HG03097 (cell line): ENCODE results near the gene CLIC4.
"Not testable (repeated sequence)": the region's sequence is repeated elsewhere in the genome, so short reads cannot be mapped to it uniquely, and the experiment has no call there.

Experiments
- ATAC-seq: cut with Tn5 transposase; IDR thresholded peaks from one replicate; pipeline ENCODE4 v1.9.1; 2021; ENCODE audit not compliant: unreplicated experiment, low FRiP score

Gene CLIC4

DNA sequence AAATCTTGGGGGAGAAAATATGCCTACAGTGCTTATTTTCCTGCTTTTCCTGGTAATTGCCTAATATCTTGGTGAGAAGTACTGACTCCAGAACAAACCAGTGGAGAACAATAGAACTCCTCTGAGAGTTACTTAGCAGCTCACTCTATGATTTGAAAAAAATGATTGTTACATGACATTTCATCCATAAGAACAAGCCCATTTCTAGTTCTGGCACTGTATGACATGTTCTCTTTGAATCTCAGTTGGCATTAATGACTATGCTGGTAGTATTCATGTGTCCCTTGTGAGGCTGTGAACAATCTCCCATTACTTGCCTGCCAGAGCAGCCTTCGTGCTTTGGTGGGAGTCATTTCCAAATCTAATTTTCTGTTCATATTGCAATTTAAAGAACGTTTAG, 58.0 kb downstream of the CLIC4 start:
- ATAC-seq, result no peak

DNA sequence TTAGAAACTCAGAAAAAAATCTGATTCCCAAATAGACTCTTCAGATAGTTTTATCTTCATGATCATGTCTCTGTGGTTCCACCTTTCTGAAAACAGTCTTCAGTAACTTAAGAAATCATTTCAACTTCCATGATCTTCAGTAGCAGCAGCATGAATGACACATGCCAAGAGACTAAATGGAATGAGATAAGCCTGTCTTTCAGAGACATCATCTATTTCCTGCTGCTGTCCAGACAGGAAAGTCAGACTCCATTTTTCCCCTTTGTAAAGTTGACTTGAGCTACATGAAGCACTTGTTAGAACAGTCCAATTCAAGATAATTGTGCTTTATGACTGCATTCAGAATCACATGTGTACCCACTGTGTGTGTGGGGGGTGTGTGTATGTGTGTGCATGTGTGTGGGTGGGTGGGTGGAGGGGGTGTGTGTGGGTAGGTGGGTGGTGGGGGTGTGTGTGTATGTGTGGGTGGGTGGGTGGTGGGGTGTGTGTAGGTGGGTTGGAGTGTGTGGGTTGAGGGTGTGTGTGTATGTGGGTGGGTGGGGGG, 58.8 kb downstream of the CLIC4 start:
- ATAC-seq, result no peak

DNA sequence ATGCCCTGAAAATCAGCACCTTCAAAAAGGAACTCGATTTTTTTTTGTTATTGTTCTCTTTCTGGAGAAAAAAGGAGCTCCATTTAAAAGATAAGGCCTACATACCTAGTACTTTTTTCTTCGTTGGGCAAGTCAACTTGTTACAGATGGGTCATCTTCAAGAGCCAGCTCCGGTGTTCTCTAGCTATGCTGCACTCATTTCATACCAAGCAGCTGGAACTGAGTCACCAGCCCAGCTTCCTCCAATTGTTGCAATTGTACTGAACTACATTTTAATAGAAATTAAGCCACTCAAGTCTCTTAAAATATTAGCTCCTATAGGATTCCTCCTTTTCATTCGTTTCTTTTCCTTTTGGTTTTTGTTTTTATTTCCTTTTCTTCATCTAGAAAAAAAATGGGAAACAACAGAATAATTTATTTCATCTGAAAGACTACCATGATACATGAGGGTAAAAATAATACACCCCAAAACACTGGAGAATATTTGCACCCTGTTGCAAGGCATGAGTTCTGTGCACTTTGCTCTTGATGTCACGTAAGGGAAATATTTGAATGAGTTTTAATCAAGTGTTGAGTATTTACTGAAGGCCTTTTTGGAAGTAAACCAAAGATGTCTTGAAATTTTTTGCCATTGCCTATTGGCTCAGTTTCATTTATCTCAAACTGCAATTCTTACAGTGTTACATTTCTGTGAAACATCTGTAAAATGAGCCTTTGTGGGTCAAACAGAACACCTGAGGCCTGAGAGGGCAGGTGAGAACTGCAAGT, 60.5 kb downstream of the CLIC4 start:
- ATAC-seq, result no peak

DNA sequence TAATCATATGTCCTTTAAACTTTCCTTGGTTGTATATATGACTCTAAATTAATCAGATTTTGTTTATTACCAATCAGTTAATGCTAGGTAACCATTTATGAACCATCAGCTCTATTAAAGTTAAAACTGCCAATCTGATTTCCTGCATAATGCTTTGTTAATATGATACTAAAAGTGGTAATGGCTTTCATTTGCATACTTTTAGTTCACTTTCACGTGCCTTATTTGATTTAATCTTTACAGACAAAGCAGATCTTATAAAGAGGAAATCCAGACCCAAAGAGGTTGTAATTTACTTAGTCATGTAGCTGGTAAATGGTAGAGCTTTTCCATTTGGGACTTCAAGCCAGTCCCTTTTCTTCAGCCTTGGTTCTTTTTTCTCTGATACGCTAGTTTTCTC, 61.3 kb downstream of the CLIC4 start:
- no peak for ATAC-seq

DNA sequence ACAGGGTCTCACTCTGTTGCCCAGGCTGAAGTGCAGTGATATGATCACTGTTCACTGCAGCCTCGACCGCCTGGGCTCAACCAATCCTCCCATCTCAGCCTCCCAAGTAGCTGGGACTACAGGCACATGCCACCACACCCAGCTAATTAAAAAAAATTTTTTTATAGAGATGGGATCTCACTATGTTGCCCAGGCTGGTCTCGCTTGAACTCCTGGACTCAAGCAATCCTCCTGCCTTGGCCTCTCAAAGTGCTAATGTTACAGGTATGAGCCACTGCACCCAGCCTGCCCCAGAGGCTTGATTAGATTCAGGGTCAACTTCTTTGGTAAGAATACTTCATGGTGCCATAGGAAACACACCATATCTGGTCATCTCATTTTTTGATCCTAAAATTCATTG, 66.2 kb downstream of the CLIC4 start:
- not testable (repeated sequence) for ATAC-seq

DNA sequence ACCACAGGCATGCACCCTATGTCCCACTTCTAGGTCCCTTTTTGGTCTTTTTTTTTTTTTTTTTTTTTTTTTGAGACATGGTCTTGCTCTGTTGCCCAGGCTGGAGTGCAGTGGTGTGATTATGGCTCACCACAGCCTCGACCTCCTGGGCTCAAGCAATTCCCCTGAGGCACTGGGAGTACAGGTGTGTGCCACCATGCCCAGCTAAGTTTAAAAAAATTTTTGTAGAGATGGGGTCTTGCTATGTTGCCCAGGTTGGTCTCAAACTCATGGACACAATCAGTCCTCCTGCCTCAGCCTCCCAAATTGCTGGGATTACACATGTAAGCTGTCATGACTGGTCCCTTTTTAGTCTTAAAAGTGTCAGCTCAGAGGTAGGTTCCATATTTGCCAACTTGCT, 75.0 kb downstream of the CLIC4 start:
- not testable (repeated sequence) for ATAC-seq

DNA sequence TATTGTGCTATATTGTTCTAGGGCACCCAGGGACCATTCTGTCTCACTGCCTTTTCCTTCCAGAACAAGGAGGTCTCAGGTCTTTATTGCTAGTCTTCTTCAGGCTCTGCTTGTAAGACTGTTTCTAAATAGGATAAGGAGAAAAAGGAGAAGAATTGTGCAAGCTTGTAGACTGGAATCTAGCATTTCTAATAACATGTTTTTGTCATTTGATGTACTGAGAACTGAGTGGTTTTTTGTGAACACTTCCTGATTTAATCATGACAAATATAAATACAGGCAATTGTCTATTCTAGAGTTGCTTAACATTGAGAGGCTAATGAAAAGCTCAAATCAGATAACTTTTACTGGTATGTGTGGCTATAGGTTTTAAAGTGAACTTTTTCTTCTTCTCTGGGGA, 77.6 kb downstream of the CLIC4 start:
- no peak for ATAC-seq

DNA sequence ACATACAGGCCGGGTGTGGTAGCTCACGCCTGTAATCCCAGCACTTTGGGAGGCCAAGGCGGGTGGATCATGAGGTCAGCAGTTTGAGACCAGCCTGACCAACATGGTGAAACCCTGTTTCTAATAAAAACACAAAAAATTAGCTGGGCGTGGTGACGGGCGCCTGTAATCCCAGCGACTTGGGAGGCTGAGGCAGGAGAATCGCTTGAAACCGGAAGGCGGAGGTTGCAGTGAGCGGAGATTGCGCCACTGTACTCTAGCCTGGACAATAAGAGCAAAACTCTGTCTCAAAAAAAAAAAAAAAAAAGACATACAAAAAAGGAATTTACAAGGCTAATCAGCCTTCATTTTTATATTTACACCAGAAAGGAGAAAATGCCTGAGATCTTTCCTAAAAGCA, 78.2 kb downstream of the CLIC4 start:
- not testable (repeated sequence) for ATAC-seq

DNA sequence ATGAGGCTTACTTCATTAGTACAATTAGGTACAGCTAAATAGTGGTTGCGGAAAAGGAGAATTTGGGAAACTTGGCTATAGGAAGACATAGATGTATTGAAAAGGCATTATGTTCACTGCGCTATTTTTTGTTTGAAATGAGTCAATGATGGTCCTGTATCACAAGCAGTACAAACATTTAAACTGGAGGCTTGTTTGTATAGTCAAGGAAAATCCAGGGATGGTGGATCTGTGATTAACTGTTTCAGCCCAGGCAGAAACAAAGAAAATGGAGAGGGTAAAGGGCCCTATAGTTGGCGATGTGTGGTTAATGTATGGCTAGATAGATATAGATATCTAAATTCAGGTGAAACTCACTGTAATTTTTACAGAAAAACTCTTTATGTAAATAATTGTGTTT, 79.9 kb downstream of the CLIC4 start:
- no peak for ATAC-seq

DNA sequence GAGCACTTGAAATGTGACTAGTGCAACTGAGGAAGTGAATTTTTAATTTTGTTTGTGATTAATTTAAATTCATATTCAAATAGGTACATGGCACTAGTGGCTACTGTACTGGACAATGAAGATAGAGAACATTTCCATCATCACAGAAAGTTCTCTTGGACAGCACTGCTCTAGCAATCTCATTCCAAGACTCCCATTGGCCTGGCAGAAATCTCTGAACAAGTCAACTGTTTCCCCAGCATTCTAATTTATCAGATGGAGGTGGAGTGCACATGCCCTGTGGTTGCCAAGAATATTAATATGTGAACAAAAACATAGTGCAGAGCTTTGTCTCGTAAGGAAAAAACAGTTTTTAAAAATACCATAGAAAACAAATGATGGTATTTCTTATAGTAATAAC, 81.3 kb downstream of the CLIC4 start:
- no peak for ATAC-seq

DNA sequence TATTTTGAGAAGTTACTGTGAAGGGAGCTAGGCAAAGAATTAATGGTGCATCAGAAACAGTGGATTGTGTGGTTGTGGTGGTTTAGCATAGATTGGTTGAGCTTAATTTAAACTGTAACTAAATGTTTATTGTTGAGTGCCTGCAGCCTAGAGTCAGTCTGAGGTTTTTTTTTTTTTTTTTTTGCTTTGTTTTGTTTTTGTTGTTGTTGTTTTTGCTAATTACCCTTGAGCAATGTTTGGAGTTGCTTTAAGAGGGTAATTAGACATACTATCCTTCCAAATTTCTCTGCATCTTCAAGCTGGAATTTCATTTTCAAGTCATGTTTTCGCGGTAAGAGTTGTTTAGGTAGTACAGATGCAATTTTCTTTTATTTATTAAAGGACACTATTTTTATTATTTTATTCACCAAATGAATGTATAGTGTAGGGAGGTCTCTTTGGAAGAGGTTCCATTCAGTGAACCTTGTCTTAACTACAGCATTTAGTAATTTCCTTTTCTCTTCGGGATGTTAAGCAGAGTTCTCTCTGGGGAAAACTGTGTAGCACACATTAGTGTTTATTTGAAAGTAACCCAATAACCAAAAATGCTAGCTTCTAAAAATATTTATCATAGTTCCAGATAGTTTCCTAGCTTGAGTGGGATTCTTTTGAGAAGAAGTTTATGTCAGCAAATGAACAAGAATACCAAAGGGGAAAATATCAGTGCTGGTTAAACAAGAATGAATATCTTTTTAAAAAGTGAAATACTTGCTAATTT, 82.3 kb downstream of the CLIC4 start:
- no peak for ATAC-seq

DNA sequence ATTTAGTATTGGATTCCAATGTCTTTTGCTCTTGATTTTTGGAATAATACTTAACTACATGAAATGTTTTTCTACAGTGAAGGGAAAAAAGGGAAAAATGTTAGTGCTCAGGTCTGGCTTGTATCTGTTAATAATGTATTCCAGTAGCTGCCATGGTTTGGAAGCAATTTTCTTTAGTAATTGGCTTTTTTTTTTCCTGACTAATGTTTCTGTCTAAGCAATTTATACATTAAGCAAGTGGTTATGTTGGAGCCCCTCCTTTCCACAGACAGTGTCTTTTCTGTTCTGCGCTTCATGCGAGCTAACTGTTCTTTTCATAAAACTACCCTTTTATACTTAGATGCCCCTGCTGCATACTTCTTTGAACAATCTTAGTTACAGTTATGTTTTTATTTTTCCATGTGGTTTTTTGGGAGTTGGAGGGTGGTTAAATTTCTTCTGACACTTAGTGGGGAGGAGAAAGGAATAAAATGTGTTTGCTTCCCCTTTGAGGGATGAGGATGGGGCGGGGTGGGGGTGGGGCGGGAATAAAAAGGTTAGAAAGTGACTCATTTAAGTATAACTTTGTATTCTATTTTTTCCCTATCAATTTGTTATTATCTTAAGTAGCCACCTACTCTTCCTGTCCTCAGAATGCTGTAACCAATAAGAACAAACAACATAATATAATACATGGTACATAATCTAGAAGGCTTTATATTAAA, 83.1 kb downstream of the CLIC4 start:
- no peak for ATAC-seq

DNA sequence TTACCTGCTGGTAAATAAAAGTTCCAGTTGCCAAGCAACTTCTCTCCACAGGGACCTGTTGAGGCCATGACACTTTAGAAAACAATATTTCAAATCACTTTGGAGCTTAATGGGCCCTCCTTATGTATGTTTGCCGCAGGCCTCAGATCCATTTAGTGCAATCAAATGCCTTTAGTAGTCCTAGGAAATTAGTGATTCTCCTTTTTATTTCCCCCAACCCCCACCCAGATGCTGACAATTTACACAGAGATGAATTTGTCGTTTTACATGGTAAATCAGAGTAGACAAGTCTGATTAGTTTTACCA, 83.6 kb downstream of the CLIC4 start:
- ATAC-seq, result no peak

DNA sequence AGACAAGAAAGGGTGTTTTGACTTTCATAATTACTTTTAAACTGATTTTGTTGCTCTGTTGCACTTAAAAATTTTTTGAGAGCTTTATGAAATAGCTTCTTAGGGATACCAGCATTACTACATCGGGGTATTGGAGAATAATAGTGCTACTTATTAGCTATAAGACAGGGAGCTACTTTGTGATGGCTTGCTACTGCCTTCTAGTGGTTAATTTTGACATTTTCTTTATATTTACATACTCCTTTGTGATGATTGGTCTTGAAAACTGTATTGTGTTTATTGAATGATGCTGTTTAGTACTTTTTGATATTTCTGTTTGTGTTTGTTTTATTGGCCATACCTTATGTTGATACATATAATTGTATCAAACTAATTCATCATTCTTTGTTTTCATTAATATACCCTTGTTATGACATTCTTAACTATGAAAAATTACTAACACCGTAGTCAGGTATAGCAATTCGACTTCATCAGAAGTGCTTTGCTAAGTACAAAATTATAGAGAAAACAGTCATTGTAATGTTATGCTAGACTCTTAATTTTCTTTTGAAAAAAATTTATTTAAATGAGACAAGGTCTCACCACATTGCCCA, 85.5 kb downstream of the CLIC4 start:
- no peak for ATAC-seq

DNA sequence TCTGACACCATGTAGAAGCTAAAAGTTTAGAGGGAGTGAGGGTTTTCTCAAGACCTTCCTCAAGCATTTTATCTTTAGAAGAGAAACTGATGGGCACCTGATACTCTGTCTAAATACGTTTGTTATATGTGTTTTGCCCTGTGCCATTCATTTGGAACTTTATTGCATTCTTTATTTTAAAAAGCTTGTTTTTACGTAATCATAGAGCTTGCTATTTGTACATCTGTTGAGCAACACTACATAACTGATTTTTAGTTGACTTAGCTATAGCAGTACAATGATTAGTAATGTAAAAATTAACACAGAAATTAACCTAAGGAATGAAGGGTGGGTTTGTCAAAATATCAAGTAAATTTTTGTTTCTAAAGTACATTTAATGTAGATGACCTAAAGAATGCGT, 96.3 kb downstream of the CLIC4 start:
- ATAC-seq, result no peak

DNA sequence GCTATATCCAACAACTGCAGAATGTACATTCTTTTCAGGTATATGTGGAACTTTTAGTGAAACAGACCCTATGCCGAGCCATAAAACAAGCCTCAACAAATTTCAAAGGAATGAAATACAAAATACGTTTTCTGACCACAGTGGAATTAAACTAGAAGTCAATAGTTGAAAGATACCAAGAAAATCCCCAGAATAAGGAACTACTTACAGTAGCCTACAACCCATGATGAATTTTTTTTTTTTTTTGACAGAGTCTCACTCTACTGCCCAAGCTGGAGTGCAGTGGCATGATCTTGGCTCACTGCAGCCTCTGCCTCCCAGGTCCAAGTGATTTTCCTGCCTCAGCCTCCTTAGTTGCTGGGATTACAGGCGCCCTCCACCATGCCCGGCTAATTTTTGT, 101.4 kb downstream of the CLIC4 start:
- ATAC-seq, result no peak

DNA sequence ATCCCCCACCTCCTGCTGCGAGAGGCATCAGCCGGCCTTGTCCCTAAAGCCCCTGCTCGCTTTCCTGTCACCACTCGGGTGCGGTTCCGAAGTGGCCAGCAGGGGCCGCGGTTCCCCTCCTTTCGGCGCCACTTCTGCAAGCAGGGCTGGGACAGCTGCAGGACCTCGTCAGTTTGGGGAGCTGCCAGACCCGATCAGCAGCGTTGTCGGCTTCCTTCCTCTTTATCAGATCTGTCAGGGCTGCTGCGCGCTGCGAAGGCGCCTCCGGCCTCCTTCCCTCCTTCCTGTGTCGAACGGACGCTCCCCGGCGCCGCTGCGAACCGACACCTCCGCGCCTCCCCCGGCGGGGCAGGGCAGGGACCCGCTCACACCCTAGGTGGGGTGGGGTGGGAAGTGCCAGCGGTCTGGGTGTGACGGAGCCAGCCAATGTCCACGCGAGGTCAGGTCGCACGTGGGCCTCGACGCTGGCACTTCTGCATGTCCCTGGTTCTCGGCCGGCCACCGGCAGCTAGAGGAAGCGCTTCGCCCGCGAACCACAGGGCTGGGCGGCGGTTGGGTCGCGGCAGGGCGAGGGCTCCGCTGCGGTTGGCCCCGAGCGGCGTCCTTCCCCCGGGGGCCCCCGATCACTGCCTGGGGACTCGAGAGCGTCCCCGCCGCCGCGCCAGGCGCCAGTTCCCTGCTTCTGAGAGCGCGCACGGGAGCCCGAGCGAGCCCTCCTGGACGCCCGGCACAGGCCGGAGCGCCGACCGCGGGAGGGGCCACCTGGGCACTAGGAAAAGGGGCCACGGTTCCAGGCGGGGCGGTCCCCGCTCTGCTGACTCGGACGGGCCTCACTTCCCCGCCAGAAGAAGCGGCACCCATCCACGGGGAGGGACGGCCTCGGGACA, 103.0 kb downstream of the CLIC4 start:
- peak; percentile 82 for ATAC-seq

DNA sequence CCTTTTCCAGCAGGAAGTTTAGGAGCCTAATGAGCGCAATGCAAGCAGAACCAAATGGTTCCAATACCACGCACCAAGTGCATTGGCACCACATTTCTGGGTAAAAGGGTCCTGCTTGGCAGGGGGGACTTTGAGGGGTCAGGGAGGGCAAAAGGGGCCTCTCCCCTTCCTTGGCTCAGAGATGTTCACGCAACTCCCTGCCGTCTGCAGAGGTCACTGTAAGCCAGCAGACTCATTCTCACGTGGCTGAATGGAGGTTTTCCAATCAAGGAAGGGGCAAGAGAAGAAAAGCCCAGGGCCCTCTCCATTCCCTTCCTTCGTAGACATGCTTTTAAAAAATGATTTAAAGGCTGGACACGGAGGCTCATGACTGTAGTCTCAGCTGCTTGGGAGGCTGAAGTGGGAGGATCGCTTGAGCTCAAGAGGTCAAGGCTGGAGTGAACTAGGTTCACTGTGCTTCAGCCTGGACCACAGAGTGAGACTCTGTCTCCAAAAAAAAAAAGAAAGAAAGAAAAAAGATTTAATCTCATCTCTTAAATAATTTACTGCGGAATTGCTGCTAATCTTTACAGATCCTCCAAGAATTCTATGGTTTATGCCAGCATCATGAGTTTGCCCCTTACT, 104.5 kb downstream of the CLIC4 start:
- ATAC-seq, result no peak

DNA sequence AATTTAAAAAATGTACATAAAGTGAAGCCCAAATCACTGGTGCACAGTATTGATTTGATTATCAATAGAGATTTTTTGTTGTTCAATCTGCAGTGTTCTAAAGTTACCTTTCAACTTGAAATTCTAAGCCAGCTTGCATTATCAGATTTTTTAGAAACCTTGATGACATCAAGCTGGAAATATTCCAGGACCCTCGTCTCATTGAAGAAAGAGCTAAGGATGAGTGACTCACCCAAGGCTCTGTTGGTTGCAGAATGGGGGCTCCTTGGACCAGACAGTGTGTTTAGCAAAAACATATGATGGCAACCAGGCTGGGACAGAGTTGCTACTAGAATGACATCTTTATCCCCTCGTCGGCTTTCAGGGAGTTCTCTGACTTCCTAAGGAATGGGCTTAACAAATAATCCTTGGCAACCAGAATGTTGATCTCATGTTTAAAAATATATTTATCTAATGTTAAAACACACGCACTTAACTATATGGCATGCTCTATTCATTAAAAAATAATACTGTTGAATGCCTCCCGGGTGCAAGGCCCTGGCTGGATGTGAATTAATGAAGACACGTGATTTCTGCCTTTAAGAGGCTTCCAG, 105.2 kb downstream of the CLIC4 start:
- no peak for ATAC-seq
